Measurements from ENCODE around the gene CD8A.
"Not testable (repeated sequence)": the region's sequence is repeated elsewhere in the genome, so short reads cannot be mapped to it uniquely, and the experiment has no call there.

The CD8A gene

DNA sequence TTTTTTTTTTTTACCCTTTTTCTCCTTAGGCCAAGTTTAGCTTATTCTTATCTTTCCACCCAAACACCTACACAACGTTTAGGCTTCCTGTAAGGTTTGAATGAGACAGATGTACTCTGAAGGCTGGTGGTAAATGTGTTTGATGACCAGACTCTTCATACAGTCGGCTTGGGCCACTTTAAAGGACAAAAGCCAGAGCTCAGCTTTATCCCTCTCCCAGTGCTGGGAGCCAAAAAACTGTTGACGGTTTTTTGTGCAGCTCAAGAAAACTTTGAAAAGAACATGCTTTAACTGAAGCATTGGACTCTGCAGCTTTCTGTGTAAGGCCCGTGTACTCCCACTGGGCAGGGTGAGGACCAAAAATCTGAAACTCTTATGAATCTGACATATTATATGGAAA is 15.4 kb downstream of the CD8A start:
- no peak for FAIRE-seq

DNA sequence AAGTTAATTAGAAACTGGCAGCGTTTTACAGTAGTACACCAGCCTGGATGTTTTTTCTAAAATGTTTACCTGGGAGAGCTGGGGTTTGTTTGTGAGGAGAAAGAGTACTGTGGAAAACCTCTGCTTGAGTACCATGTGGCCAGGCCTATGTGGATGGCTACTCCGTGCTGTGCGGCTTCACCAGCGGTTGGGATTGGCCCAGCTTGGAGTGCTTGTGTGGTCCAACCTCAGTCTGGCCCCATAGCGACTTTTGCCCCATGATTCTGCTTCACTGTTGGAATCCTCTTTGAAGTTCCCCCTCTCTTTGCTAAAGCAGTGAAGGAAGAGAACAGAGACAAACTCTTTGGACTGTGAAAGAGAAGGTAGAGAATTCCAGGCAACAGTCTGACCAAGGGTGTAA is 15.9 kb downstream of the CD8A start:
- FAIRE-seq = no peak

DNA sequence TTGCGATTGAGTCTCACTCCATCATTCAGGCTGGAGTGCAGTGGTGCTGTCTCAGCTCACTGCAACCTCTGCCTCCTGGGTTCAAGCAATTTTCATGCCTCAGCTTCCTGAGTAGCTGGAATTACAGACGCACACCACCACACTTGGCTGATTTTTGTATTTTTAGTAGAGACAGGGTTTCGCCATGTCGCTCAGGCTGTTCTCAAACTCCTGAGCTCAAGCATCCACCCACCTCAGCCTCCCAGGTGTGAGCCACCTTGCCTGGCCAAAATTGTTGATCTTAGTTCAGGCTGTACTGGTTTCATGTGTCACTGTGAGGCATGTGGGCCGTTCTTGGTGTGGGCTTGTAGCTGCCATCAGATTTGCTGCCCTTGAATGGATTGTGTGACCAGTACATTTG is 18.1 kb downstream of the CD8A start:
- no peak for FAIRE-seq

DNA sequence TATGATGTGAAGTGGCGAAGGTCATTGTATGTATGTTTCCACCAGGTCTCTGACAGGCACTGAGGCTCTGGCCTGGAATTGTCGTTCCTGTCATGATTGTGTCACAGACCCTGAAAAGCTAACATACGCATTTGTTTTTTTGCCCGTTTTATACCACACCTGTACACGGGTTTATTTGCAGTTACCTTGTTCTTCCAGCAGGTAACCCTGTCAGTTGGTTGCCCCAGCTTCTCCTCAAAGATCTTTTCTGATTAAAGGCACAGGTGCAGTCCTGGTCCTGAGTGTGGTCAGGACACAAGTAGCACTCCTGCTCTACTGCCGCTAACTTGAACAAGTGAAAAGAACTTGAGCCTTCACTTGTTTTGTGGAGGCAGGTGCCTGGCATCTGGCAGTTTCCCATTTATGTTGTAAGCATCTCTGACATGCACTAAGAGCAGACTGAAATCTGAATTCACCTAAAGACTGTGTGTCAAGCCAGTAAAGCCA is 19.9 kb downstream of the CD8A start:
- no peak for FAIRE-seq

DNA sequence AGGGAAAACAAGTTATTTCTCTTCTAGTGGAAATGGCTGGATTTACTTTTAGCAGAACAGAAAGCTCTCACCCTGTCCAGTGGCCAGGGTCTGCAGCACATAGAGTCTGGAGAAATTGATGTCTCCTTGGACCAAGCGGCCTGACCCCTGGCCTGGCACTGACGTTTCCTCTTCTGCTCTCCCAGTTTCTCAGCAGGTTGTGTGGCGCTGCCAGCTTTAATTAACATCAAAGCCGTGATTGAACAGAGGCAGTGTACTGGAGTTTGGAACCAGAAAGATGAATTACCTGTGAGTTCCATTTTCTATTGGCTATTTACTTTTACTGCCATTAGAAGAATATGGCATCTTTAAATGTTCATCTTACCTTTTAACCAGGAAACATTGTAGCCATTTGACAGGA is 20.9 kb downstream of the CD8A start:
- no peak for FAIRE-seq

DNA sequence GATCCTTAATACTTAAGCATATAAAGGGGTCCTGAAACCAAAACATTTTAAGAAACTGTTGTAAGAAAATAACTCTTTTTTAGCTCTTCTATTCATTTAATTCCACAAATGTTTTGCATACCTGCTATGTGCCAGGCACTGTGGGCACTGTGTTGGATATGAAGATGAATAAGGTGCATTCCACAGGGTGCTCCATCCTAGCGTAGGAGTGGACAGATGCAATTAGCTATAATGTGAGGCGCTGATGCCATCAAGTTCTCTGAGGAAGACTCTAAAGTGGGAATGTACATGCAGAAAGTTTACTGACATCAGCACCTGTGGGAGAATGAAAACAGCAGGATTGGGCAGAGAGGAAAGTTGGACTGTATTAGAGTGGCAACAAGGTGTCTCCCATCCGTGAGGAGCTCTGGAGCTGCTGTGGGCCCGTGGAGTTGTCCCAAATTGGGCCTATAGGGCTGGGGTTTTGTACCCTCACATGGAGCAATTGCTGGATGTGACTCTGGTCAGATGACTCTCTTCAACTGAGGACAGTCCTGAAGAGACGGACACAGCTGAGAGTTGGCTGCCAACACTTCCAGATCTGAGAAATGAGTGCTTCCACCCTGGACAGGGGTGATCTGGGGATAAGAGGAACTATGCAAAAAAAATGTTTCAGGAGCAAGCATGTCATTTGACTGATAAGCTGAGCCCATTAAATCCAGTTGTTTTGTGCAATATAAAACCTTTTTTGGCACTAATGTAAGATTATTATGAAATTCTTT is 22.3 kb downstream of the CD8A start:
- no peak for FAIRE-seq

DNA sequence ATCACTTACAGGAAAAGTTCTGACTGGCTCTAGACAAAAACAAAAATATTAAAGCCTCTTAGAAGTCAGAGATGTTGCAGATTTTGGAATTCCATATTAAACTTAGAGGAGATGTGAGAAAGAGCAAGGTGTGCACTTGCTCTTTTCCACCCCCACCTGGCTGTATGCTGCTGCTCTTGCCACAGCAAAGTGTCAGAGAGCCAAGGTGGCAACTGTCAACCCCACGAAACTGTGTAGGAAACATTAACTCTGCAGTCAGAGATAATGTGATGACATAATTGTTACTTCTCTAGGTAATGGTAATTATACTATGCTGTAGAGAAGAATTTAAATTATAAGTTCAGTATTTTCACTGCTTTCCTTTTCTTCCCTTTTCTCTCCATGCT is 25.4 kb downstream of the CD8A start:
- no peak for FAIRE-seq

DNA sequence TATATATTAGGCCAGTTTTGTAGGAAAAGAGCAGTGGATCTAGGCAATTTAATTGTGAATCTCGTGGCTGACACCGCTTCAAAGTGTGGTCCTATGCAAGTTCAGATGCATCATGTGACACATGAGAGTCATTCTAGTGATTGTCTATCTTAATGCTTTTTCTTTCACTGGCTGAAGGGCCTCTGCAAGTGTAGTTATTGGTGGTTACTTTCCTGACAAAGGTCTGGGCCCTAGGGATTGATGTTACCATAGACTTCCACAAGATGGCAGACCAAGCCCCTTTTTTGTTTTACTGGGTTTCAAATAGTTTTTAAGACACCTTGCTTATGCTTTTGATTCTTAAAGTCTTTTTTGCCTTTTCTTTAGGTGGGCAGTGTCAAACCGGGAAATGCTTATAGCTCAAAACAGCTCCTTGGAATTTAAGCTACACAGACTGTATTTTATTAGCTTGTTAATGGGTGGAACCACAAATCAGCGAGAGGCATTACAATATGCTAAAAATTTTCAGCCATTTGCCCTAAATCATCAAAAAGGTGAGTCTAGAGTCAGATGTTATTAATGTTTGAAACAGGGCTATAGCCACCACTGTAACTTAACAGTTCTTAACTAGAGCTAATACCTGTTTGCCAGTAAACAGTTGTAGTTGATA is 25.9 kb downstream of the CD8A start:
- FAIRE-seq = peak; percentile 90

DNA sequence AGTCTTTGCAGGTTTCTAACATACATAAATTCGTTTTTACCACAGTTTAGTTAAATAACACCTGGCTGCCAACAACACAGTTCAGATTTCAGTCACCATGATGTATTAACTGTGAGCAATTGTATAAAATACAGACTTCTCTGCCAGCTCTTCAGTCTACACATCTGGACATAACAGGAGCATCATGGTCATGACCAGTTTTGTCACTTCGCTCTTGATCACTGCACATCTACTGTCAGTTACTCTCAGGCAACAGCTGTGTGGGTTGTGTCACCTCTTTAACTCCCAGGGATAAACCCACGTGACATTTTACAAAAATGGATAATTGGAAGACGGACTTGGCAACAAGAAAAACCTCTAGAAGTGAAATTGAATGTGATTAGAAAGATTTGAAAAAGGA is 30.3 kb downstream of the CD8A start:
- no peak for FAIRE-seq

DNA sequence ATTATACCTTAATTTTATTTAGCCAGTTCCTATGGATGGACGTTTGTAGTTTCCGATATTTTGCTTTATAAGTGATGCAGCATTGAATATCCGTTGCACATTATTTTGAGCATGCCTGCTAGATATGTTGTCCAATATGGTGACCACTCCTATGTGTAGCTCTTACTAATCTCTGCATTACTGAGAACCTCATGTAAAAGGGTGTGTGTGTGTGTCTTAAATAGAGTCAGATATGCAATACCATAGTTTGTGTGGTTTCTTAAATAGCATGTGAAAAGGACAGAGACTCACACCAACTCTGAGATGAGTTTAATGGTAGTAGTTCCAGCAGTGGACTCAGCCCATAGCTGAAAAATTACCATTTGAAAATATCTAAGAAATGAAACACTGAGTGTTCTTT is 32.3 kb downstream of the CD8A start:
- no peak for FAIRE-seq

DNA sequence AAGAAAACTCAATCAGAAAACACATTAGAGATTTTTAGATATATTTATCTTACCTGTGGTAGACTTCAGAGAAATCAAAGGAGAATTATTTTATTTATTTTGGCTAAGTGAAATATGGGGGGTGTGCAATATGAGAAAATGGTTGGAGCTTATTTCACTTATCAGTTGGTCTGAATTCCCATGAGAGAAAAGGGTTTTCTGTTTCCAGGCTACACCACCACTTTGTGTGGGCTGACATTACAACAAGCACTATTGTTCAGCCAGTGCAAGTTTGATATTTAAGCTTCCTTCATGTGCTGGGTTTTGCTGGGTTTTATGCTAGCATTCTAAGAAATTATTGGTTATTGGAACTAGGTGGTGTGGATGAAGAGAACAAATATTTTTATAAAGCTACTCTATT is 37.1 kb downstream of the CD8A start:
- no peak for FAIRE-seq

DNA sequence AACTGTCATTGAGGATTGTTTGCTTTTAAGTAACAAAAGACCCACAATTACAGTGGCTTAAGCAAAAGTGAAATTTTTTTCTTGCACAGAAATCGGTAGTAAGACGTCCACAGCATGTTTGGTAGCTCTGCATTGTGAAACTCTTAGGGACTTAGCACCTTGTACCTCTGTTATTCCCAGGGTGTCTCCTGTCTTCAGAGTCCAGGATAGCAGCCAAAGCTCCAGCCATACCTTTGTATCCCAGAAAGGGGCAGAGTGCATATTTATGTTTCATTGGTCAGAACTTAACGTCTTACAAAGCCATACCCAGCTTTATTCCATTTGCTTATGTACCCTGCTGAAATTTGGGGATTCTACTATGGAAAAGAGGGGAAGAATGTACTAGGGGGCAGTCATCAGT is 37.8 kb downstream of the CD8A start:
- FAIRE-seq = no peak

DNA sequence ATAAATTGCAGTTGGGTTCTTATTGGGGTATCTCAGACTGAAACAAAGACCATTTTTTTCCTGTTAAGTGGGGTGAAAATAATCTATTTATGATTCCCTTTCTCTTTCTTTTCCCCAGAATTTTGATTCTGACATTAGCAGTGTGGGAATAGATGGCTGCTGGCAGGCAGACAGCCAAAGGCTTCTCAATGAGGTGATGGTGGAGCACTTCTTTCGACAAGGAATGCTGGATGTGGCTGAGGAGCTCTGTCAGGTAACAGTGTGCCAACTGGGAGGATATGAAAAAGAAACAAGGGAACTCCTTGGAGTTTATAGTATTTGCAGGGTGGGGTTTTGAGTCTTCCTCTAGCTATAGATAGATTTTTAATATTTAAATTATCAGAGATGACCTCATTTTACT is 38.9 kb downstream of the CD8A start:
- FAIRE-seq = no peak

DNA sequence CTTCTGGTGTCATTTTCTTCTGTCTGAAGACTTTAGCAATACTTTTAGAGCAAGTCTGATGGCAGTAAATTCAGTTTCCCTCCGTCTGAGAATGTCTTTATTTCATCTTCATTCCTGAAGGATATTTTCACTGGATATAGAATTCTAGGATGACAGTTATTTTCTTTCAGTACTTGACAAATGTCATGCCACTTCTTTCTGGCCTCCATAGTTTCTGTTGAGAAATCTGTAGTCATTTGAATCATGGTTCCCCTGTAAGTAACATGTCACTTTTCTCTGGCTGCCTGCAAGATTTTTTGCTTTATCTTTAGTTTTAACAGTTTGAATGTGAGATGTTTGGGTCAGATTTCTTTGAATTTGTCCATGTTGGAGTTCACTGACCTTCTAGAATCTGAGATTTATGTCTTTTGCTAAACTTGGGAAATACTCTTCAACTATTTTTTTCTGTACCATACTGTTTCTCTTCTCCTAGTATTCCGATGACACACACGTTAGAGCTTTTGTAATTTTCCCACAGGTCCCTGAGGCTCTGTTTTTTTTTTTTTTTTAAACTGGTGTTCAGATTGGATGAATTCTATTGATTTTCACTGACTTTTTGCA is 40.4 kb downstream of the CD8A start:
- FAIRE-seq = no peak

DNA sequence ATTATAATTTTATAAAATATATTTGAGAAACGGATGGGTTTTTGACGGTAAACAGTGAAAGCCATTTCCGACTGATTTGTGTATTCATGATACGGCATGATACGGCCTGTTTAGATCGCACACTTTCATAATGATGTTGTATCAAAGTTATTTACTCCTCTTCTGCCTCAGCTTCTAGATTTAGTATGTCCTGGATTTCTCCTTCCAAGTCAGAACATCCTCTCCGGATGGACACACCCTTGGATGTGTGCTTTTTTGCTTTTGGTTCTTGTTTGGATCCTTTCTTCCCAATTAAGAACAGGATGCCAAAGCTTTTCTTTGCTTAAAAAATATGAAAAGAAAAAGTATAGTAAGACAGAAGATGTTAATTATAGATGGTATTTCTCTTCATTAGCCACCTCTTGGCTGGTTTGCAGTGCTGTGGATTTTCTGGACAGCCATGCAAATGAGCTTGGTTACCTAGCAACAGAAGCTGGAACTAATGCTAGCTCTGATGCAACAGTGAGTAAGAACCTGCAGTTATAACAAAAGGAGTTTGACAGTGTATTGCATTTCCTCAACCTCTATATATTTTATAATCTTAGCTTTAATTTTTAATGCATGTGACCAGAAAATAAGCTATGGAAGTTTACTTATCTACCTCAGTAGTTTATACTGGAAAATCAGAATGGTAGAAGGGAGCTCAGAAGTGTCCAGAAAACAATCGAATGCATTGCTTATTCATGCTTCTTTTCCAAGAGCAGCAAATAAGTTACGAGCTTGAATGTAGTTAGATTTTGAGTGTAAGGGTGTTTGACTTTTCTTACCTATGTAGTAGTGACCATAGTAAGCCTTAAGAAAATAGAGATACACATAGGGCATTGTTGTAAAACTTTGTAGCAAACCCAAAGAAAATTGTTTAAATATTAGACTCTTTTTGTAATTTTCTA is 42.7 kb downstream of the CD8A start:
- no peak for FAIRE-seq

DNA sequence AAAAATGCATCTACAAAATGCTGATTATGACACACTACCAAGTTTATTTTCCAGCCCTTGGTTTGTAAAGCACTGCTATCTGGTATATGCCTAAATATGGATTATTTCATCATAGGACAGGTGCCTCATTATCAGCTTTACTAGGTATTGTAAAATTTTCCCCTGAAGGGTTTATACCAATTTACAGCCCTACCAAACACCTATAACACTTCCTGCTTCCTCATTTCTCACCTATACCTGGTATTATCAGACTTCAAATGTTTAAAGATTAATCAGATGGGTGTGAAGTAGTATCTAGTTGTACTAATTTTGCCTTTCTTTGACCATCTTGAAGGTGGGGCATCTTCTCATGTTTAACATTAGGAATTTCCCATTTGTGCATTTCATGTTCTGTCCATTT is 43.8 kb downstream of the CD8A start:
- FAIRE-seq = no peak

DNA sequence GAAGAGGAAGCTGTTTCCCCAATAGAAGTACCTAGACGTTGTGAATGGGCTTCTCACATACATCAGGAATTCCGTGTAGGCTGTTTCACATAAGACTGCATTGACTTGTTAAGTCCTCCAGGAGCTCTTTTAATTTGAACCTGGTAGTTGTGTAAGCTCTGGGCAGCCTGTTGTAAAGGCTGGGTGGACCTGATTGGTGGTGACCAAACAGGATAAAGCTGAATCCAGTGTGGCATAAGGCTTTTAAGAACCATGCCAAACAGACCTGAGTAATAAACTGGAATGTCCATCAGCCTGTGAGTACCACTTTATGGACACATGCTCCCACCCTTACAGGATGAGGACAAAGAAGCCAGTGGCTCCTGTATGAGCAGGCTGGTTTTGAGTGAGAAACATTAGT is 46.6 kb downstream of the CD8A start:
- FAIRE-seq = no peak

DNA sequence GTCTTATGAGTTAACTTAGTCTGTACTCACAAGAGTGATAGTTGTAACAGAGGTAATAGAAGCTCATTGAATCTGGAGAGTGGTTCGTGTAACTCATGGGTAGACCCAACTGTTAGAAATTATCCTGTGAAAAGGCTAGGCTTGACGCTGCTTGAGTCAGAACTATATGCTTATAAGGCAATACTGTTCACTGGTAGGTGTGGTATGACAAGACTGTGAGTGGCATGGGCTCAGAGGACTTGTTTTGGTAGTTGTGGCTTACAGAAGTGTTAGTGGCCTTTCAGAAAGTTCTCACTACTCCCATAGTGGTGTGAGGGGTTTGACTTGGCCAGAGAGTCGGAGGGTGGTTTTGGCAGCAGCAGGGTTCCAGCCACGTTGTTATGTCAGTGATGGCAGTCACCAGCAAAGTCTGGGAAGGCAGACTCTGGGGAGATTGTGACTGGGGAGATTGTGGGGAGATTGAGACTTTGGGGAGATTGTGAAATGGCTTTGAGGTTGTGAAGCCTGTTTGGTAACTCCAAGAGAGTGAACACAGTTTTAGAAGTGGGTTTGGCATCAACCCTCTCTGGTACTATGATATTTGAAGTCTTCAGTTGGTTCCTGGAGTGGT is 48.7 kb downstream of the CD8A start:
- not testable (repeated sequence) for FAIRE-seq

DNA sequence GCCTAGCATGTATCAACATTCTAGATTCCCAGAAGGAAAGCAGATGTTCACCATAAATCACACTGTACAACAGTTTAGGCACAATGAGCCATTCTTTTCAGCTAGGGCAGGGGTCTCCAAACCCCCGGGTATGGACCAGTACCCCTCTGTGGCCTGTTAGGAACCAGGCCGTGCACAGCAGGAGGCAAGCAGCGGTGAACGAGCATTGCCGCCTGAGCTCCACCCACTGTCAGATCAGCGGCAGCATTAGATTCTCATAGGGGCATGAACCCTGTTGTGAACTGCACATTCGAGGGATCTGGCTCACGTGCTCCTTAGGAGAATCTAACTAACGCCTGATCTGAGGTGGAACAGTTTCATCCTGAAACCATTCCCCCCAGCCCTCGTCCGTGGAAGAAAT is 50.8 kb downstream of the CD8A start:
- not testable (repeated sequence) for FAIRE-seq

DNA sequence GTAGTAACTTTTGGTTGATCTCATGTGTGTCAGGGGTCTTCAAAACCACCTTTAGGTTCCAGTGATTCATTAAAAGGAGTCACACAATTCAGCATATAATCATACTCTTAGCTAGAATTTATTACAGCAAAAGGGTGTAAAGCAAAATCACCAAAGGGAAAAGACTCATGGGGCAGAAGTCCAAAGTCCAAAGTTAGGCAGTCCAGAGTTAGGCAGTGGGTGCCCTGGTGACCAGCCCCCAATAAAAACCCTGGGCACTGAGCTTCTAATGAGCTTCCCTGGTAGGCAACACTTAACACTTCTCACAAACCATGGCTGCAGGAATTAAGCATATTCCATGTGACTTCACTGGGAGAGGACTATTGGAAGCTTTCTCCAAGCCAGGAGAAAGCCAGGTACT is 51.2 kb downstream of the CD8A start:
- not testable (repeated sequence) for FAIRE-seq

DNA sequence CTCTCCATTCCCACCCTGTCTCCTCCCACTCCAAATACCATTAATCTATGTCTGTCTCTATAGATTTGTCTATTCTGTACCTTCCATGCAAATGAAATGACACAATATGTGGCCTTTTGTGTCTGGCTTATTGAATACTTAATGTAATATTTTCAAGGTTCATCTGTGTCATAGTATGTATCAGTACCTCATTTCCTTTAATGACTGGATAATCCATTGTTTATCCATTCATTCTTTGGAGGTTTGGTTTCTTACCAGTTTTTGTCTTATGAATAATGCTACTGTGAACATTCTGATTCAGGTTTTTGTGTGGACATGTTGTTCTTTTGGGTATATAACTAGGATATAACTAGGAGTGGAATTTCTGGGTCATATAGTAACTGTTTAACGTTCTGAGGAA is 55.8 kb downstream of the CD8A start:
- FAIRE-seq = not testable (repeated sequence)

All from A204.1 (cell line).